ENCODE measurements around the gene HLA-DOB.

DNA sequence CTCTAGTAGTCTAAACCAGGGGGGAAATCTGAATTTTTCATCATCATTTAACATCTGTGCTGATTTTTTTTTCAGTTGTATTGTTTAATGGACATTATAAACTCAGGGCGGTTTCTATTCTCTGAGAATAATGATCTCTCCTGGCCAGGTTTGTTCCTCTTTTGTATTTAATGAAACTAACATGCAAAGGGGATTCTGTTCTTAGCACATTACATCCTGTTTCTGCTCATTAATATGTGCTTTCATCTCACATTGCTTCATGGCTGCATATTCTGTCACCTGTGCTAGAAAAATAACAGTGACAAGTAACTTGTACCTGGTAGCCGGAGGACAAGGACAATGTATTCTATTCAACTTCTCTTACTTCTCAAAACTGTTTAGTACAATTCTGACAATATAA, 806 bp downstream of the HLA-DOB start:
- TF ChIP-seq CTCF (IDR thresholded peaks at IDR 0.05; ENCODE audit: low read depth, low read length) (no peak), EZH2phosphoT487 (IDR thresholded peaks at IDR 0.05; ENCODE audit: low read depth) (no peak)
